Measurements from ENCODE around the gene TMBIM1.

Gene TMBIM1

DNA sequence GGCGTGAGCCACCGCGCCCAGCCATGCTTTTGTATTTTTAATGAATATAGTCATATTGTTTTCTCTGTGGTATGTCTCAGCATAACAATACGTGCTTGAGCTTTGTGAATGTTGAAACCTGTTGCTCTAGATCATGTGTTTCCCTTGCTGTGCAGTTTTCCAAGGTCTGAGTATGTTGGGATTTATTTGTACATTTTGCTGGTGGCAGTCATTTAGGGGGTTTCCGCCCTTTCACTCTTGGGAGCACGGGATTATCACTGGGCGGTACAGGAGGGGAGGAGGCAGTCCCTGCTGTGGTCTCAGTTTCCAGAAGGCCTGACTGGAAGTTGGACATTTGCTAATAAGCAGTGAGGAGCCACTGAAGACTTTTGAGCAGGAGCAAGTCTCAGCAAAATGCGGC is 39.4 kb upstream of the TMBIM1 start:
- no peak overlapping the region for H3K27ac ChIP-seq
- TF ChIP-seq ZFX (IDR thresholded peaks at IDR 0.05; ENCODE audit: borderline replicate concordance) (no peak), CTCF (IDR thresholded peaks at IDR 0.05) (no peak)

DNA sequence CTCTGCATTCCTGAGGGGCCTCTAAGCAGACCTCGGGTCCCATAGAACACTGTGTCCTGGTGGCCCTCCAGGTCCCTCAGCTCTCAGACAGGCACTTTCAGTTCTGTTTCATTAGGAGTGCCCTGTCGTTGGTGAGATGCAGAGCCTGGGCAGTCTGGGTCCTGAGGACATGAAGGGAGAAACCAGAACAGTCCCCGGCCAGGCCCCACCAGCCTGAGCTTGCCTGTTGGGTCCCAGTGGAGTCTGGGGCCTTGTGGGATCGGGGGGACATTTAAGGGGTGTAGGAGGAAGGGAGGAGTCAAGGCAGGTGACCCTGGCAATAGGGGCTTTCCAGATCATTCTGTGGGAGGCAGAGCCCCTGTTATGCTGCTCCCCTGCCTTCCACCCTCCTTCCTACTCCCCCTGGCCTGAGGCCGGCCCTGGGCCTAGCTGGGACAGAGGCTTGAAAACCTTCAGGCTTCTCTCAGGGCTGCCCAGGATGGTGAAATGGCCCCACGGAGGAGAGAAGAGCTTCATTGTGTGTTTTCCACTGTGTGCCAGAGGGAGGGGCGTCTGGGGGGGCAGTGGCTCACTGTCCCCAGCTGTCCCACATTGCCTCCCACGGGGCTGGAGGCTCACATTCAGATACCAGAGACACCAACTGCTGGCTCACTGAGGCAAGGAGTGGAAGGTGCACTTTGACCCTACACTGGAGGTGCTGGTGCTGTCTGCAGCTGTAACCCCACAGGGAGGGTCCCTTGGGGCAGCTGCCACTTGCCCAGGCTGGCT is 37.7 kb upstream of the TMBIM1 start:
- H3K27ac ChIP-seq = no peak overlapping the region

GRCh38 chr2:218329027-218329825 is 36.9 kb upstream of the TMBIM1 start:
- H3K27ac ChIP-seq = no peak overlapping the region
- TF ChIP-seq CTCF (IDR thresholded peaks at IDR 0.05) = no peak
- TF ChIP-seq ZFX (IDR thresholded peaks at IDR 0.05; ENCODE audit: borderline replicate concordance) = no peak

More for the DNA sequence above, 37.7 kb upstream of the TMBIM1 start:
- TF ChIP-seq ZFX (IDR thresholded peaks at IDR 0.05; ENCODE audit: borderline replicate concordance) (no peak), CTCF (IDR thresholded peaks at IDR 0.05) (no peak)

- TF ChIP-seq ZFX (IDR thresholded peaks at IDR 0.05; ENCODE audit: borderline replicate concordance) = no peak
- TF ChIP-seq CTCF (IDR thresholded peaks at IDR 0.05) = no peak
- no peak overlapping the region for H3K27ac ChIP-seq
Measured at GRCh38 chr2:218328294-218328693, 36.0 kb upstream of the TMBIM1 start.

DNA sequence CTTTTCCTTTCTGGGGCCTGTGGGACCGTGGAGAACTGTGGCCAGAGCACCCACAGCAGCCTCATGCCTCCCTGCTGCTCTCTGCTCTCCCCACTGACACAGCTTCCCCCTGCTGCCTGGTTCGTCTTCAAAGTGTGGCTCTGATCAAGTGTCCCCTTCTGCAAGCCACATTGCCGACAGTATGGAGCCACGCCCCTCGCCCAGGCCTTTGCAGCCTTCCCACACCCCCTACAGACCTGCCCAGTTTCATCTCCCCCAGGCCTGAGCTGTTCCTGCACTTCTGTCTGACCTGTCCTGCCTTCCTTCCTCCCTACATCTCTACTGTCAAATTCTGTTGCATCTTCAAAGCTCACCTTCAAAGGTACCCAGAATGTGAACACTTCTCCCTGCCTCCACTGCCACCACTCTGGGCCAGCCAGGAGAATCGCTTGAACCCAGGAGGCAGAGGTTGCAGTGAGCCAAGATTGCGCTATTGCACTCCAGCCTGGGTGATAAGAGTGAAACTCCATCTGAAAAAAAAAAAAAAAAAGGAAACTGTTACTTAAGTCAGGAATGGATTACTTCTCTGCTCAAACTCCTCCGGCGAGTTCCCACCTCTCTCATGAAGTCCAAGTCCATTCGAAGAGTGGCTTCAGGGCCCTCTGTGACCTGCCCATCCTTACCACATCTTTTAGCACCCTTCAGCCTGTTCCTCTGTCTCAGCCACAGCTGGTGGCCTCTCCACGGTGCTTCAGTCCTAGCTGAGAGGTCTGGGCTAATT is 35.3 kb upstream of the TMBIM1 start:
- TF ChIP-seq CTCF (IDR thresholded peaks at IDR 0.05) (no peak), ZFX (IDR thresholded peaks at IDR 0.05; ENCODE audit: borderline replicate concordance) (no peak)
- no peak overlapping the region for H3K27ac ChIP-seq

GRCh38 chr2:218326315-218326714 is 34.0 kb upstream of the TMBIM1 start:
- H3K27ac ChIP-seq = no peak overlapping the region

More at GRCh38 chr2:218326315-218326714, 34.0 kb upstream of the TMBIM1 start:
- TF ChIP-seq ZFX (IDR thresholded peaks at IDR 0.05; ENCODE audit: borderline replicate concordance) = no peak
- TF ChIP-seq CTCF (IDR thresholded peaks at IDR 0.05) = no peak

Measured in 22Rv1 (cell line).